Activated T-cell treated with anti-CD3 and anti-CD28 coated beads, Interleukin-2, amount 50 U/mL, for 24 hours (primary cell): Measurements from ENCODE around the gene TMEM39B.
A peak's percentile ranks its signal among the peaks of the same experiment; 100 is the strongest.

Source experiments
- DNase-seq: peaks from one replicate; pipeline ENCODE4 v3.0.0-alpha.2; 2020
- H3K27ac Mint-ChIP-seq: 2 replicates; pipeline ENCODE4 v1.8.0; 2020; ENCODE audit warnings: mild to moderate bottlenecking, mixed read lengths
- H3K27me3 Mint-ChIP-seq: 2 replicates; pipeline ENCODE4 v1.8.0; 2020; ENCODE audit warnings: mixed read lengths
- H3K36me3 Mint-ChIP-seq: 2 replicates; pipeline ENCODE4 v1.8.0; 2020; ENCODE audit warnings: low read depth, mixed read lengths
- H3K4me1 Mint-ChIP-seq: 2 replicates; pipeline ENCODE4 v1.8.0; 2020; ENCODE audit warnings: low read depth, mixed read lengths
- H3K4me3 Mint-ChIP-seq: 2 replicates; pipeline ENCODE4 v1.8.0; 2020; ENCODE audit warnings: mild to moderate bottlenecking, moderate library complexity, mixed read lengths
- H3K9me3 Mint-ChIP-seq: 2 replicates; pipeline ENCODE4 v1.8.0; 2020; ENCODE audit warnings: mixed read lengths

Gene TMEM39B

DNA sequence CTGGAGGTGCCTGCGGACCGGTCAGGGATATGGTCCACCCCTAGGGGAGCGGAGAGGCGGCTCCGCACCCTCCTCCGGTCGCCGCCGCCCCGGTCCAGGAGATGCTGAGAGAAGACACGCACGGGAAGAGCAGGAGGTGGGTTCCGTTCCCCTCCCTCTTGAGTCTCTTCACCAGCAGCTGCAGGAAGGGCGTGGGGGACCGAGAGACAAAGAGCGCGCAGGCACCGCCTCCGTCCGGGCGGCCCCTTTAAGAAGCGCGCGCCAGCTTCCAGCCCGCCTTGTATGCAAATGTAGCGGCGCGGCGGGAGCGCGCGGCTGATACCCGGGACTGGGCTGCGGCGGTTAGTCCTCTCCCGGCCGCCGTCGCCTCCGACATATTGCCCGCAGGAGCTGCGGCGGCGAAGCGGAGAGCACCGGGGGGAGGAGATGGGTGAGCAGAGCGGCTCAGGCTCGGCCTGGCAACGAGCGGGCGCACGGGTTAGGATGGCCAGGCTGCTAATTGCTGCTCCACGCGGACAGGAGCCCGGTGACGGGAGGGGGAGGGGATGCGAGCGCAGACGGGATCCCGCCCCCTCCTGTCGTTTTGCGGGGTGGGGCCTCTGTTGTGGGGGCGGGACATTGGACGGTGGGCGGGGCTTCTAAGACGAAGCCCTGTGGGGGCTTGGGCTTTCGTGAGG lies at the start of gene TMEM39B:
TMEM39B (plus strand) TSS at position 318 of the 677 bp plus-strand sequence; CDS start at position 427, 109 bp downstream.
- Mint-ChIP-seq H3K27me3 (no peaks in the 10 kb centered on the region), H3K4me3 (peak within 1 kb of the TSS; percentile 93), H3K27ac (peak within 1 kb of the TSS; percentile 97), H3K4me1 (peaks cover 34% of the 10 kb centered on the region), H3K9me3 (no peaks in the 10 kb centered on the region), H3K36me3 (peaks cover 31% of the 10 kb centered on the region)
- peak; percentile 95 for DNase-seq

GRCh38 chr1:32023351-32023750 lies 49.4 kb upstream of the TMEM39B start:
- no peak for DNase-seq
- no peaks in the 10 kb centered on the region for H3K27me3 Mint-ChIP-seq
- peak overlapping the region; percentile 2 for H3K27ac Mint-ChIP-seq
- H3K36me3 Mint-ChIP-seq: peaks cover 64% of the 10 kb centered on the region
- no peaks in the 10 kb centered on the region for H3K9me3 Mint-ChIP-seq
- H3K4me3 Mint-ChIP-seq: no peak overlapping the region
- peaks cover 53% of the 10 kb centered on the region for H3K4me1 Mint-ChIP-seq

DNA sequence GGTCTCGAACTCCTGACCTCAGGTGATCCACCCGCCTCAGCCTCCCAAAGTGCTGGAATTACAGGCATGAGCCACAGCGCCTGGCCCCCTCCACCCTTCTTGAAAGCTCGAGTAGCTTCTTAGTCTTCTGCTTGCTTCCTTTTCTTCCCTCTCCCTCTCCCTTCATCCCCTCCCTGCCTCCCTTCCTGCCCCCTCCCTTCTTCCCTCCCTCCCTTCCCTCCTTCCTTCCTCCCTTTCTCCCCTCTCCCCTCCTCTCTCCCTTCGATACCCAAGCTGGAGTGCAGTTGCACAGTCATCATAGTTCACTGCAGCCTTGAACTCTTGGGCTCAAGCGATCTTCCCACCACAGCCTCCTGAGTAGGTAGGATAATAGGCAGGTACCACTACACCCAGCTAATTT lies 47.2 kb upstream of the TMEM39B start:
- no peak overlapping the region for H3K27ac Mint-ChIP-seq
- H3K4me1 Mint-ChIP-seq: peaks cover 51% of the 10 kb centered on the region
- H3K27me3 Mint-ChIP-seq: no peaks in the 10 kb centered on the region
- H3K36me3 Mint-ChIP-seq: peaks cover 73% of the 10 kb centered on the region
- no peak for DNase-seq
- H3K9me3 Mint-ChIP-seq: no peaks in the 10 kb centered on the region
- H3K4me3 Mint-ChIP-seq: no peak overlapping the region

DNA sequence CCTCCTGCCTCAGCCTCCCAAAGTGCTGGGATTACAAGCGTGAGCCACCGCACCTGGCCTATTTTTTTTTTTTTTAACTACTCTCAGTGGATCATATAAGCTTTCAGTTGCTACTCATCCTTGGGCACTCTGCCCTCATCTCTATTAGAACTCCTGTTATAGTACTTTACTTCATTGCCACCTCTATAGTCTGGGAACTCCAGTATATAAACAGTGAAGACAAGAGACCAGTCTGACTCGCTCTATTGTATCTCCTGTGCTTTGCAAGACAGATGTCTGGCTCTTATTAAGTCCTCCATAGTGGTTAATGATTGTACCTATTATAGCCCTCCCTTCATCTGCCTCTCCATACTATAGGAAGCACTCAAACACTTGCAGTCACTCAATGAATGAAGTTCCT lies 44.0 kb upstream of the TMEM39B start:
- no peak overlapping the region for H3K4me3 Mint-ChIP-seq
- H3K27me3 Mint-ChIP-seq: no peaks in the 10 kb centered on the region
- H3K36me3 Mint-ChIP-seq: peaks cover 75% of the 10 kb centered on the region
- no peaks in the 10 kb centered on the region for H3K9me3 Mint-ChIP-seq
- H3K4me1 Mint-ChIP-seq: peaks cover 48% of the 10 kb centered on the region
- DNase-seq: no peak
- peak overlapping the region; percentile 2 for H3K27ac Mint-ChIP-seq

DNA sequence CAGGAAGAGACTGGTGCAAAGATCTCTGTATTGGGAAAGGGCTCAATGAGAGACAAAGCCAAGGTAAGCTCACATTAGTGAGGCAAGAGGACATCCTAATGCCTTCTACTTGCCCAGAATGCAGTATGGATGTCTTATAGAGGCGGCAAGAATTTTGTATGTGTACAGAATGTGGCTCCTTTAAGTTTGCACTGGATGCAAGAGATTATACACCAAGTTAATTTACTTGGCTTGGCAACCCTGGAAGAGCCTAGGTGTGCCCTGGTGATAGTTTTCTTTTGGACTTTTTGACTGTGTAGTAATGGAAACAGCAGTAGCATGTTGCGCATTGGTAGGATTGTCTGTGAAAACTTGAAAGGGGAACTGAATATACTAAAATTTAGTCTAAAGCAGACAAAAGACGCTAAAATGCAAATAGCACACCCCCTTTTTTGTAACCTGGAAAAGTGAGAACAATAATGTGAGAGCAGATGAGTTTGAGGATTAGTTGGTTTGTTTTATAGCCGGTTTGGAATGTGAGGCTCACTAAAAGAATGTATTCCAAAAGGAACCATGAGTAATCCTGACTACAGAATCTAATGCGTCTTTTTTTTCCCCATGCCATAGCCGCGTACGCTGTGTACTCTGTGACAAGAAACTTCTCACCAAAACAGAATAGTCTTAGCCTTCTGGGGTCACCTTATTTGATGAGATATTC lies 41.0 kb upstream of the TMEM39B start:
- no peaks in the 10 kb centered on the region for H3K27me3 Mint-ChIP-seq
- peak overlapping the region; percentile 55 for H3K27ac Mint-ChIP-seq
- H3K4me1 Mint-ChIP-seq: peaks cover 45% of the 10 kb centered on the region
- DNase-seq: no peak
- no peak overlapping the region for H3K4me3 Mint-ChIP-seq
- peaks cover 89% of the 10 kb centered on the region for H3K36me3 Mint-ChIP-seq
- no peaks in the 10 kb centered on the region for H3K9me3 Mint-ChIP-seq

DNA sequence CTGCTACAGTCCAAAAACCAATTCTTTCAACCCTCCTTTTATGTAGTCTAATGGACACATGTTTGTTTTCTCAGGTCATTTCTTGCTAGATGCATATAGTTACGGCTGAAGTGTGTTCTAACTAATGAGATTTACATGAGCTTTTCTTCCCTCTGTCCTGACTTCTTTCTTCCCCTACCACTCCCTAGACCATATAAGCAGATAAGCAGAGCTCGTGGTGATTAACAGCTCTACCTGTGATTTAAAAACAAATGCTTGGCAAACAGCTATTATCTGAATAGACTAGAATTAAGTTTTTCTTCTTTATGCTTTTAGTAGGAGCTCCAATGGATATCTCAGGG lies 40.5 kb upstream of the TMEM39B start:
- Mint-ChIP-seq H3K27ac (peak overlapping the region; percentile 31), H3K36me3 (peaks cover 91% of the 10 kb centered on the region), H3K4me3 (no peak overlapping the region), H3K27me3 (no peaks in the 10 kb centered on the region), H3K9me3 (no peaks in the 10 kb centered on the region), H3K4me1 (peaks cover 42% of the 10 kb centered on the region)
- DNase-seq: no peak

GRCh38 chr1:32035119-32035518 lies 37.6 kb upstream of the TMEM39B start:
- peaks cover 98% of the 10 kb centered on the region for H3K36me3 Mint-ChIP-seq
- H3K9me3 Mint-ChIP-seq: no peaks in the 10 kb centered on the region
- no peaks in the 10 kb centered on the region for H3K27me3 Mint-ChIP-seq
- H3K4me1 Mint-ChIP-seq: peaks cover 23% of the 10 kb centered on the region
- DNase-seq: no peak
- H3K27ac Mint-ChIP-seq: peak overlapping the region; percentile 71
- no peak overlapping the region for H3K4me3 Mint-ChIP-seq

GRCh38 chr1:32040711-32041110 lies 32.0 kb upstream of the TMEM39B start:
- peaks cover under 1% of the 10 kb centered on the region for H3K4me1 Mint-ChIP-seq
- no peak overlapping the region for H3K4me3 Mint-ChIP-seq
- no peak overlapping the region for H3K27ac Mint-ChIP-seq
- no peaks in the 10 kb centered on the region for H3K9me3 Mint-ChIP-seq
- no peak for DNase-seq
- no peaks in the 10 kb centered on the region for H3K27me3 Mint-ChIP-seq
- peaks cover 57% of the 10 kb centered on the region for H3K36me3 Mint-ChIP-seq

DNA sequence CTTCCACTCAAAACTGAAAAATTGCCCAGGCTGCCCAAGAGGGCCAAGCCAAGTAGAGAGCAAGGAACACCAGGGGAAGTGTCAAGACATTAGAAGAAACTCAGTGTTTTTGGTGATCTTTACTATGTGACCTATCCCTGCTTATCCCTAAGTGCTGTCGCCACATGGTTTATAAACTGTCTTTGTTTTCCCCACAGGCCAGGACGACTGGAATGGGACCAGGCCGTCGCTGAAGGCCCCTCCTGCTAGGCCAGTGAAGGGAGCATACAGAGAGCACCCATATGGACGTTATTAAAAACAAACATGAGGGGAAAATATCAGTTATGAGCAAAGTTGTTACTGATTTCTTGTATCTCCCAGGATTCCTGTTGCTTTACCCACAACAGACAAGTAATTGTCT lies 30.4 kb upstream of the TMEM39B start:
- Mint-ChIP-seq H3K4me1 (no peaks in the 10 kb centered on the region), H3K27ac (peak overlapping the region; percentile 23), H3K4me3 (no peak overlapping the region), H3K36me3 (peaks cover 40% of the 10 kb centered on the region), H3K9me3 (no peaks in the 10 kb centered on the region), H3K27me3 (no peaks in the 10 kb centered on the region)
- no peak for DNase-seq

- Mint-ChIP-seq H3K4me1 (peaks cover 5% of the 10 kb centered on the region), H3K36me3 (peaks cover 27% of the 10 kb centered on the region), H3K27me3 (no peaks in the 10 kb centered on the region), H3K27ac (peak overlapping the region; percentile 22), H3K4me3 (no peak overlapping the region), H3K9me3 (no peaks in the 10 kb centered on the region)
- DNase-seq: no peak
Measured at GRCh38 chr1:32044234-32044633, 28.5 kb upstream of the TMEM39B start.

DNA sequence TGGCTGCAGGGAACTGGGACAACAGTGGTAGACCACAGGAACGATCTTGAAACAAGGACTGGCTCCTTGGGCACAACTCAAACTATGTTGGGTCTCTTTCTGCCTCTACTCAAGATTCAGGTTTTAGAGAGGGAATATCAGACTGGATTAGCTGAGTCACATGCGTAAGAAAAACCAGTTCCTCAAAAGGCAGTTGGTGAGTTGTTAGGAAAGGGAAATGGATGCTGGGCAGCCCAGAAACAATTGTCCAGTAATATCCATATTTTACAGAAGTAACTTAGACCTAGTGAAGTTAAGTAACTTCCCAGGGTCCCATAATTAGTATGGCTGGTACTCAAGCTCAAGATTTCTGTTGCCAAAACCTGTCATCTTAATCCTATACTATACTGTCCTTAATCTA lies 27.0 kb upstream of the TMEM39B start:
- peaks cover 22% of the 10 kb centered on the region for H3K36me3 Mint-ChIP-seq
- no peaks in the 10 kb centered on the region for H3K27me3 Mint-ChIP-seq
- no peak for DNase-seq
- no peak overlapping the region for H3K4me3 Mint-ChIP-seq
- H3K27ac Mint-ChIP-seq: peak overlapping the region; percentile 73
- no peaks in the 10 kb centered on the region for H3K9me3 Mint-ChIP-seq
- peaks cover 13% of the 10 kb centered on the region for H3K4me1 Mint-ChIP-seq

GRCh38 chr1:32047701-32048100 lies 25.0 kb upstream of the TMEM39B start:
- Mint-ChIP-seq H3K9me3 (no peaks in the 10 kb centered on the region), H3K4me3 (no peak overlapping the region), H3K27me3 (no peaks in the 10 kb centered on the region), H3K4me1 (peaks cover 16% of the 10 kb centered on the region), H3K36me3 (peaks cover 34% of the 10 kb centered on the region), H3K27ac (peak overlapping the region; percentile 66)
- DNase-seq: no peak

DNA sequence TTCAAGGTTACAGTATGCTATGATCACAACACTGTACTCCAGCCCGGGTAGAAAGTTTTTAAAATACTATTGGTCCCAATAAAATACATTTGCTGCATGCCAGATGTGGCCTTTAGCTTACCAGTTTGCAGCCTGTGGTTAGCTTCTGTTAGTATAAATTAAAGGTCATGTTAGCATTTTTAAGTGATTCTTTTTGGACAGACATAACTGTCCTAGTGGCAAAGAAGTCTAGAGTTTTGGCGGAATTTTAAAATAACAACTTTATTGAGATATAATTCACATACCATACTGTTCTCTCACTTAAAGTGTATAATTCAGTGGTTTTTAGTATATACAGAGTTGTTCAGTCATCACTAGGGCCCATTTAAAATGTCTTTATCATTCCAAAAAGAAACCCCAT lies 24.3 kb upstream of the TMEM39B start:
- H3K9me3 Mint-ChIP-seq: no peaks in the 10 kb centered on the region
- peaks cover 16% of the 10 kb centered on the region for H3K4me1 Mint-ChIP-seq
- no peak overlapping the region for H3K4me3 Mint-ChIP-seq
- no peak for DNase-seq
- peaks cover 38% of the 10 kb centered on the region for H3K36me3 Mint-ChIP-seq
- no peaks in the 10 kb centered on the region for H3K27me3 Mint-ChIP-seq
- H3K27ac Mint-ChIP-seq: peak overlapping the region; percentile 66

DNA sequence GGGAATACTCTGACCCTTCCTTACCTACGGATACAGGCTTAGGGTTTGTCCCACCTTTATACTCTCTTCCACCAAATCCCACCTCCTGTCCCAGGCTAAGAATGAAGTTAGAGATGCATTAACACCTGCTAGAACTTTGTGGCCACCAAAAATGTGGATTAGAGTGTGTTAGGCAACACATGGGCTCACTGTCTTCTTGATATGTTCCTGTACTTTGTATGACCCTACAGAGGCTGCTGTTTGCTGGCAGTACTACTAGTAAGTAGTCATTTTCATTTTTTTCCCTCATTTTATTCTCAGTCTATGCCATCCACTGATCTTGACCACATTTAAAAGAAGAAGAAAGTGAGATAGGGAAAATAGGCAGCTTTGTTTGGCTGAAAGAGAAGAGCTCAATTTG lies 21.0 kb upstream of the TMEM39B start:
- no peaks in the 10 kb centered on the region for H3K27me3 Mint-ChIP-seq

DNA sequence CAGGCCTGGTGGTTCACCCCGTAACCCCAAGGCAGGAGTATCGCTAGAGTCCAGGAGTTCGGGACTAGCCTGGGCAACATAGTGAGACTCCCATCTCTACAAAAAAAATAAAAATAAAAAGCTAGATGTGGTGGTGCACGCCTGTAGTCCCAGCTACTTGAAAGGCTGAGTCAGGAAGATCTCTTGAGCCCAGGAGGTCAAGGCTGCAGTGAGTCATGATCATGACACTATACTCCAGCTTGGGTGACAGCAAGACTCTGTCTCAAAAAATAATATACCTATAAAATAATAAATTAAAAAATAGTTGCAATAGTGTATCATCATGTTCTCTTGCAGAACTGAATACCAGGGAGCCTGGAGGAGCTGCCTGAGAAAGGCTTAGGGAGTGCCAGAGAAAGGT lies 19.9 kb upstream of the TMEM39B start:
- Mint-ChIP-seq H3K4me1 (peaks cover 16% of the 10 kb centered on the region), H3K27me3 (no peaks in the 10 kb centered on the region), H3K36me3 (peaks cover 78% of the 10 kb centered on the region), H3K4me3 (no peak overlapping the region), H3K9me3 (no peaks in the 10 kb centered on the region), H3K27ac (peak overlapping the region; percentile 44)
- DNase-seq: no peak

More for the DNA sequence above, 21.0 kb upstream of the TMEM39B start:
- Mint-ChIP-seq H3K36me3 (peaks cover 71% of the 10 kb centered on the region), H3K27ac (peak overlapping the region; percentile 62), H3K4me3 (no peak overlapping the region), H3K4me1 (peaks cover 16% of the 10 kb centered on the region), H3K9me3 (no peaks in the 10 kb centered on the region)
- no peak for DNase-seq
